Pons (tissue), 1 donor: ENCODE results near the gene GNB1L.

ENCODE experiments used
- DNase-seq: peaks from one replicate; pipeline ENCODE4 v3.0.0-alpha.2; 2016; ENCODE audit warnings: low spot score

Gene GNB1L

DNA sequence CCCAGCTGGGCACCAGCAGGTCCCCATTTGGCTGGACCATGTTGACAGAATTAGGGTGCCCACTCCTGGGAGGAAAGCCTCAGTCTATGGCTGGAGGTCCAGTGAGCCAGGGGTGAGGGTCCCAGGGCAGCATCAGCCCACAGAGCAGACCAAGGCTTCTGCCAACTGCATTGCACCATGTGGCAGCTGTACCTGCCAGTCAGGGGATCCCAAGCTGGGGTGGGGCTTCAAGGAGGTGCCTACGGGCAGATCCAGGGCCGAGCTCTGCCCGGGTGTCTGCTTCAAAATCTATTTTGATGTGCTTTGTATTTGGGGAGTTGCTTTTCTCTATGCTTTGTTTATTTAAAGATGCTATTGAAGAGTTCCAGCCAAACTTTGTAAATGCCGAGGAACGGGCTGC lies 120.9 kb downstream of the GNB1L start:
- DNase-seq, result no peak
